ENCODE results near the gene PCGF2. TPM values are rescaled to one million over a fixed set of nuclear protein-coding genes. Genes with fewer than 3 reads are reported as not detected.

PCGF2 gene
- total and polyA plus RNA-seq, 3 donors from 2014 or later = 8.1 to 21.2 (median 20.9) TPM

- Histone ChIP-seq H3K9me3 (no peaks in the 10 kb centered on the region), H3K27me3 (no peaks in the 10 kb centered on the region), H3K27ac (no peak overlapping the region), H3K4me3 (no peak overlapping the region), H3K36me3 (ENCODE audit: low read depth, missing control alignments) (no peaks in the 10 kb centered on the region), H3K4me1 (no peaks in the 10 kb centered on the region)
- TF ChIP-seq CTCF (IDR thresholded peaks at IDR 0.05) (no peak), POLR2A (IDR thresholded peaks at IDR 0.05) (no peak)
- DNase-seq = no peak
- 84 to 91% methylated on average over 5 of the region's 5 CpGs for WGBS, 2 donors
- intact Hi-C loops (cut with DNase I; ENCODE audit: low total_unique reads) = no loop called here
Measured at GRCh38 chr17:38766341-38766740, 18.2 kb upstream of the PCGF2 start.

GRCh38 chr17:38762231-38762630 is 14.1 kb upstream of the PCGF2 start:
- Histone ChIP-seq H3K9me3 (no peaks in the 10 kb centered on the region), H3K4me1 (no peaks in the 10 kb centered on the region), H3K27me3 (no peaks in the 10 kb centered on the region), H3K4me3 (no peak overlapping the region), H3K27ac (no peak overlapping the region), H3K36me3 (ENCODE audit: low read depth, missing control alignments) (peaks cover 5% of the 10 kb centered on the region)
- no peak for TF ChIP-seq POLR2A (IDR thresholded peaks at IDR 0.05)
- no peak for TF ChIP-seq CTCF (IDR thresholded peaks at IDR 0.05)
- DNase-seq = no peak
- WGBS, 2 donors = 73 to 88% methylated on average over 2 to 3 of the region's 3 CpGs
- intact Hi-C loops (cut with DNase I; ENCODE audit: low total_unique reads) = no loop called here

- H3K4me3 ChIP-seq = no peak overlapping the region
- H3K9me3 ChIP-seq = no peaks in the 10 kb centered on the region
- H3K27ac ChIP-seq = no peak overlapping the region
- no peaks in the 10 kb centered on the region for H3K27me3 ChIP-seq
- TF ChIP-seq POLR2A (IDR thresholded peaks at IDR 0.05) (no peak), CTCF (IDR thresholded peaks at IDR 0.05) (no peak)
- 85 to 89% methylated on average over 4 of the region's 4 CpGs for WGBS, 2 donors
- no peak for DNase-seq
- H3K36me3 ChIP-seq (ENCODE audit: low read depth, missing control alignments) = peaks cover 5% of the 10 kb centered on the region
- no peaks in the 10 kb centered on the region for H3K4me1 ChIP-seq
- intact Hi-C loops (cut with DNase I; ENCODE audit: low total_unique reads) = no loop called here
Measured at GRCh38 chr17:38761612-38762011, 13.5 kb upstream of the PCGF2 start.

- H3K27ac ChIP-seq = peak overlapping the region; percentile 27 to 76
- intact Hi-C loops (cut with DNase I; ENCODE audit: low total_unique reads) = no loop called here
- H3K4me3 ChIP-seq = peak overlapping the region; percentile 84 to 93
- no peaks in the 10 kb centered on the region for H3K27me3 ChIP-seq
- no peaks in the 10 kb centered on the region for H3K9me3 ChIP-seq
- TF ChIP-seq CTCF (IDR thresholded peaks at IDR 0.05) (no peak), POLR2A (IDR thresholded peaks at IDR 0.05) (no peak)
- 4 to 5% methylated on average over 18 to 21 of the region's 22 CpGs for WGBS, 2 donors
- DNase-seq = no peak
- H3K4me1 ChIP-seq = peaks cover 22% of the 10 kb centered on the region
- no peaks in the 10 kb centered on the region for H3K36me3 ChIP-seq (ENCODE audit: low read depth, missing control alignments)
Measured at GRCh38 chr17:38753071-38753506, 5.0 kb upstream of the PCGF2 start.

GRCh38 chr17:38752308-38753070 is 4.4 kb upstream of the PCGF2 start, which contains the start of gene PSMB3:
PSMB3 (plus strand) TSS chr17:38752741; CDS start chr17:38752827, 86 bp downstream.
- intact Hi-C loops (cut with DNase I; ENCODE audit: low total_unique reads) = no loop called here
- Histone ChIP-seq H3K27me3 (no peaks in the 10 kb centered on the region), H3K27ac (peak within 1 kb of the TSS; percentile 39 to 76), H3K4me1 (peaks cover 22% of the 10 kb centered on the region), H3K4me3 (peak within 1 kb of the TSS; percentile 84 to 93), H3K36me3 (ENCODE audit: low read depth, missing control alignments) (no peaks in the 10 kb centered on the region), H3K9me3 (no peaks in the 10 kb centered on the region)
- TF ChIP-seq POLR2A (IDR thresholded peaks at IDR 0.05) (no peak), CTCF (IDR thresholded peaks at IDR 0.05) (peak in 2 of 3 experiments; percentile 2 to 26)
- DNase-seq = peak; percentile 100
- 1% methylated on average over 38 to 44 of the region's 44 CpGs for WGBS, 2 donors
